NCI-H187 (cell line): Measurements from ENCODE around the gene OR8S1.

Experiments used
- DNase-seq, 2 experiments: peaks; one replicate each; lab custom pipeline; 2025; lab: John Stamatoyannopoulos, UW

Gene OR8S1

GRCh38 chr12:48556631-48557030 lies 31.2 kb downstream of the OR8S1 start:
- no peak for DNase-seq

- no peak for DNase-seq
These were observed 32.5 kb downstream of the OR8S1 start for GRCh38 chr12:48557919-48558318.

DNA sequence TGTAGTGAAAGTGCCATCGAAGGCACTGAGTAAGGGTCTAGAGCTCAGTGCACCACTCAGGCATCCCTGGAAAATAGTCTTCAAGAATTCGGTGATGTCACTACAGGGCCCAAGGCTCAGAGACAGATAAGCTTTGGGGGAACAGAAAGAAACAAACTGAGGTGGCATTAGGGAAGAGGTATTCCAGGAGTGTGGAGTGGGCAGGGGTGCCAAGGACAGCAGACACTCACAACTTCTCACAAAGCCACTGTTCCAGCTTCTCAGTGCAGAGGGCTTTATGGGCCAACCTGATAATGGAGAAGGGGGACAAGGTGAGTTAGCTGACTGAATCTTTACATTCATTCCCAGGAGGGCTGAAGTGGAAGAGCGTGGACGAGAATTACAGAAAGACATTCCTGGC lies 42.3 kb downstream of the OR8S1 start:
- DNase-seq: no peak

GRCh38 chr12:48569946-48570345 lies 44.5 kb downstream of the OR8S1 start, which contains the start of gene LALBA:
TSS of gene LALBA (minus strand) at chr12:48570046. CDS start at chr12:48570020, 26 bp downstream.
- no peak for DNase-seq

- no peak for DNase-seq
These were observed 46.9 kb downstream of the OR8S1 start for GRCh38 chr12:48572326-48572725.
